Psoas muscle (tissue), 8 donors: ENCODE results near the gene KAT2B. TPM values are rescaled to one million over a fixed set of nuclear protein-coding genes. Genes with fewer than 3 reads are reported as not detected.
"Not testable (repeated sequence)": the region's sequence is repeated elsewhere in the genome, so short reads cannot be mapped to it uniquely, and the experiment has no call there.

Experiments used
- ATAC-seq, 4 donors: fragments of 200-7000 bp; cut with Tn5 transposase; one replicate each; pipeline ENCODE4 v1.9.1; 2020; ENCODE audit warnings: moderate library complexity in 3 of 4, mild to moderate bottlenecking in 2 of 4
- DNase-seq, 2 donors: peaks; one replicate each; pipeline ENCODE4 v3.0.0-alpha.2; 2020
- H3K27ac ChIP-seq: fragments of 200-600 bp; one replicate; pipeline ENCODE4 v1.8.0; 2022
- H3K27me3 ChIP-seq, 3 donors: fragments of 200-600 bp in 1 of 3; one replicate each; pipeline versions ENCODE4 v1.6.1 to v1.8.0; 2013 to 2022; ENCODE audit warnings: low read length in 2 of 3, mild to moderate bottlenecking in 2 of 3, moderate library complexity in 1 of 3; ENCODE audit not compliant: insufficient read depth in 3 of 3
- H3K36me3 ChIP-seq, 2 donors: fragments of 200-600 bp in 1 of 2; one replicate each; pipeline versions ENCODE4 v1.6.1 to v1.8.0; 2013 to 2022; ENCODE audit warnings: low read depth in 1 of 2, mild to moderate bottlenecking in 1 of 2, moderate library complexity in 1 of 2; ENCODE audit not compliant: insufficient read depth in 1 of 2
- H3K4me1 ChIP-seq: fragments of 200-600 bp; one replicate; pipeline ENCODE4 v1.8.0; 2022
- H3K4me3 ChIP-seq: fragments of 200-600 bp; one replicate; pipeline ENCODE4 v1.8.0; 2022; ENCODE audit warnings: mild to moderate bottlenecking
- H3K9me3 ChIP-seq: fragments of 200-600 bp; one replicate; pipeline ENCODE4 v1.8.0; 2022
- CTCF ChIP-seq: fragments of 200-600 bp; IDR thresholded peaks from one replicate; pipeline ENCODE4 v1.8.0; 2022; ENCODE audit warnings: antibody characterized with exemption
- WGBS, 3 donors: extraction: QIAGEN DNeasy Blood & Tissue Kit; methylation state at CpG; one replicate each; pipeline versions ENCODE4 v1.1.6 to v1.1.7; 2013; 5-methylcytosine and 5-hydroxymethylcytosine counted together
- intact Hi-C, 2 donors: fragments of 100-400 bp; cut with DNase I; formaldehyde crosslinking; loops; one replicate each; pipeline versions ENCODE4 v1.11.0 to v1.14.2; 2022
- polyA plus RNA-seq, 3 donors: library from polyadenylated mRNA; stranded (reverse); fragments of 200-250 nt; gene quantifications; one replicate each; pipeline ENCODE4 v1.2.3, GENCODE V29; 2013
- total RNA-seq, 4 donors: library from RNA; stranded (reverse); fragmentation: NEBNext Ultra II Directional in 2 of 4; extraction: Animal tissue kit (Norgen Biotek cat#: 25700) in 2 of 4; gene quantifications; one replicate each; pipeline versions ENCODE4 v1.2.1 to v1.2.4, GENCODE V29; 2021 to 2023
- donor health status: healthy with polysubstance abuse.
- donor health status: DM: no; HTN: no; CAD: no; lungs with moderate emphysema.
- donor health status: Bipolar disorder and iron deficiency.
- donor health status: healthy.
- donor health status: DM: yes; HTN: yes; CAD: no.
- donor health status: DM: no; HTN: no; CAD: no.
- donor health status: DM: no; HTN: no; CAD: no.
- donor health status: DM: yes; HTN: yes; CAD: no.

Gene KAT2B
- total and polyA plus RNA-seq, 7 donors = 10.8 to 62.2 (median 28.3) TPM

- DNase-seq (no peak), ATAC-seq (no peak)
- intact Hi-C loops = no loop called here
- H3K9me3 ChIP-seq = no peaks in the 10 kb centered on the region
- no peak overlapping the region for H3K4me3 ChIP-seq
- peak overlapping the region; percentile 42 for H3K27ac ChIP-seq
- 56 to 60% (median 58%) methylated on average over 2 of the region's 2 CpGs for WGBS, 3 donors
- H3K4me1 ChIP-seq = no peaks in the 10 kb centered on the region
- H3K36me3 ChIP-seq = no peaks in the 10 kb centered on the region
- TF ChIP-seq CTCF = no peak
- H3K27me3 ChIP-seq = no peaks in the 10 kb centered on the region
Observed at GRCh38 chr3:20022954-20023622, 17.2 kb upstream of the KAT2B start.

GRCh38 chr3:20023623-20024405, 16.4 kb upstream of the KAT2B start:
- no peak for TF ChIP-seq CTCF
- Histone ChIP-seq H3K4me3 (no peak overlapping the region), H3K4me1 (no peaks in the 10 kb centered on the region), H3K36me3 (no peaks in the 10 kb centered on the region), H3K9me3 (no peaks in the 10 kb centered on the region), H3K27me3 (no peaks in the 10 kb centered on the region), H3K27ac (peak overlapping the region; percentile 42)
- DNase-seq = no peak
- intact Hi-C loops = no loop called here
- WGBS, 3 donors = 15 to 47% (median 35%) methylated on average over 2 of the region's 2 CpGs
- peak in 2 of 4 donors; percentile 40 for ATAC-seq

GRCh38 chr3:20027136-20027535, 13.1 kb upstream of the KAT2B start:
- intact Hi-C loops = no loop called here
- no peaks in the 10 kb centered on the region for H3K36me3 ChIP-seq
- no peaks in the 10 kb centered on the region for H3K27me3 ChIP-seq
- 70 to 81% (median 80%) methylated on average over 4 of the region's 4 CpGs for whole genome bisulfite sequencing, 3 donors
- H3K9me3 ChIP-seq = no peaks in the 10 kb centered on the region
- ATAC-seq = no peak
- H3K27ac ChIP-seq = no peak overlapping the region
- H3K4me3 ChIP-seq = no peak overlapping the region
- TF ChIP-seq CTCF = no peak
- no peak for DNase-seq
- H3K4me1 ChIP-seq = no peaks in the 10 kb centered on the region

GRCh38 chr3:20028905-20029331, 11.3 kb upstream of the KAT2B start:
- no peak for TF ChIP-seq CTCF
- no peaks in the 10 kb centered on the region for H3K4me1 ChIP-seq
- no peaks in the 10 kb centered on the region for H3K9me3 ChIP-seq
- H3K27ac ChIP-seq = no peak overlapping the region
- H3K36me3 ChIP-seq = no peaks in the 10 kb centered on the region
- no peaks in the 10 kb centered on the region for H3K27me3 ChIP-seq
- no peak overlapping the region for H3K4me3 ChIP-seq
- DNase-seq (no peak), ATAC-seq (no peak)
- WGBS, 3 donors = 85 to 91% (median 89%) methylated on average over 7 of the region's 7 CpGs
- intact Hi-C loops = no loop called here

GRCh38 chr3:20031939-20032338, 8.3 kb upstream of the KAT2B start:
- DNase-seq, H3K36me3 ChIP-seq, H3K4me1 ChIP-seq, H3K27ac ChIP-seq, H3K27me3 ChIP-seq, ATAC-seq, H3K9me3 ChIP-seq, H3K4me3 ChIP-seq: not testable (repeated sequence)
- intact Hi-C loops = loop anchor here in 1 of 2 donors (10.0 kb wide), 1 partner anchor 153 kb away; the partner anchor contains the start of gene SGO1
- WGBS, 3 donors = 97 to 98% (median 97%) methylated on average over 7 of the region's 7 CpGs
